ENCODE data around the gene ITPR1.

DNA sequence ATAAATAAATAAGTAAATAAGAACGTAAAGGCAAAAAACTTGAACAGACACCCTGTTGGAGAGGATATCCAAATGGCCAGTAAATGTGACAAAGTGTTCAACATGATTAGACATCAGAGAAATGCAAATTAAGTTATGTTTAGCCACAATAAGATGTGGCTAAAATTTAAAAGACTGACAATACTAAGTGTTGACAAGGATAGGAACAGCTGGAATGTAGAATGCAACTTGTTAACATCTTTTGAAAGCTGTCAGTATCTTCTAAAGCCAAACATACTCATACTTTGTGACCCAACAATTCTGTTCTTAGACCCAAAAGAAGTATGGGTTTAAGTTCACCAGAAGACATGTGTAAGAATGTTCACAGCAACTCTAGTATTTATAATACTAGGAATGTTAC is 197.1 kb downstream of the ITPR1 start:
- TF ChIP-seq, protein P1, sequence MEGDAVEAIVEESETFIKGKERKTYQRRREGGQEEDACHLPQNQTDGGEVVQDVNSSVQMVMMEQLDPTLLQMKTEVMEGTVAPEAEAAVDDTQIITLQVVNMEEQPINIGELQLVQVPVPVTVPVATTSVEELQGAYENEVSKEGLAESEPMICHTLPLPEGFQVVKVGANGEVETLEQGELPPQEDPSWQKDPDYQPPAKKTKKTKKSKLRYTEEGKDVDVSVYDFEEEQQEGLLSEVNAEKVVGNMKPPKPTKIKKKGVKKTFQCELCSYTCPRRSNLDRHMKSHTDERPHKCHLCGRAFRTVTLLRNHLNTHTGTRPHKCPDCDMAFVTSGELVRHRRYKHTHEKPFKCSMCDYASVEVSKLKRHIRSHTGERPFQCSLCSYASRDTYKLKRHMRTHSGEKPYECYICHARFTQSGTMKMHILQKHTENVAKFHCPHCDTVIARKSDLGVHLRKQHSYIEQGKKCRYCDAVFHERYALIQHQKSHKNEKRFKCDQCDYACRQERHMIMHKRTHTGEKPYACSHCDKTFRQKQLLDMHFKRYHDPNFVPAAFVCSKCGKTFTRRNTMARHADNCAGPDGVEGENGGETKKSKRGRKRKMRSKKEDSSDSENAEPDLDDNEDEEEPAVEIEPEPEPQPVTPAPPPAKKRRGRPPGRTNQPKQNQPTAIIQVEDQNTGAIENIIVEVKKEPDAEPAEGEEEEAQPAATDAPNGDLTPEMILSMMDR (conservative IDR thresholded peaks at IDR 0.05; ENCODE audit: low read length) = no peak
- TF ChIP-seq EZH2phosphoT487 (IDR thresholded peaks at IDR 0.05; ENCODE audit: borderline replicate concordance, low read depth, low read length) = no peak
